Vein endothelial cell (primary cell): ENCODE data around the gene NCKAP5L. TPM values are rescaled to one million over a fixed set of nuclear protein-coding genes. Genes with fewer than 3 reads are reported as not detected.

Source experiments
- small RNA-seq: library from RNA; depleted of rRNA; stranded (forward); fragments of <200 nt; gene quantifications from one replicate; pipeline ENCODE3, GENCODE V24; 2012
- total RNA-seq: library from RNA; depleted of rRNA; stranded (reverse); fragments of >200 nt; gene quantifications from 2 replicates; pipeline ENCODE4 v1.2.3, GENCODE V29; 2012

NCKAP5L gene, protein sequence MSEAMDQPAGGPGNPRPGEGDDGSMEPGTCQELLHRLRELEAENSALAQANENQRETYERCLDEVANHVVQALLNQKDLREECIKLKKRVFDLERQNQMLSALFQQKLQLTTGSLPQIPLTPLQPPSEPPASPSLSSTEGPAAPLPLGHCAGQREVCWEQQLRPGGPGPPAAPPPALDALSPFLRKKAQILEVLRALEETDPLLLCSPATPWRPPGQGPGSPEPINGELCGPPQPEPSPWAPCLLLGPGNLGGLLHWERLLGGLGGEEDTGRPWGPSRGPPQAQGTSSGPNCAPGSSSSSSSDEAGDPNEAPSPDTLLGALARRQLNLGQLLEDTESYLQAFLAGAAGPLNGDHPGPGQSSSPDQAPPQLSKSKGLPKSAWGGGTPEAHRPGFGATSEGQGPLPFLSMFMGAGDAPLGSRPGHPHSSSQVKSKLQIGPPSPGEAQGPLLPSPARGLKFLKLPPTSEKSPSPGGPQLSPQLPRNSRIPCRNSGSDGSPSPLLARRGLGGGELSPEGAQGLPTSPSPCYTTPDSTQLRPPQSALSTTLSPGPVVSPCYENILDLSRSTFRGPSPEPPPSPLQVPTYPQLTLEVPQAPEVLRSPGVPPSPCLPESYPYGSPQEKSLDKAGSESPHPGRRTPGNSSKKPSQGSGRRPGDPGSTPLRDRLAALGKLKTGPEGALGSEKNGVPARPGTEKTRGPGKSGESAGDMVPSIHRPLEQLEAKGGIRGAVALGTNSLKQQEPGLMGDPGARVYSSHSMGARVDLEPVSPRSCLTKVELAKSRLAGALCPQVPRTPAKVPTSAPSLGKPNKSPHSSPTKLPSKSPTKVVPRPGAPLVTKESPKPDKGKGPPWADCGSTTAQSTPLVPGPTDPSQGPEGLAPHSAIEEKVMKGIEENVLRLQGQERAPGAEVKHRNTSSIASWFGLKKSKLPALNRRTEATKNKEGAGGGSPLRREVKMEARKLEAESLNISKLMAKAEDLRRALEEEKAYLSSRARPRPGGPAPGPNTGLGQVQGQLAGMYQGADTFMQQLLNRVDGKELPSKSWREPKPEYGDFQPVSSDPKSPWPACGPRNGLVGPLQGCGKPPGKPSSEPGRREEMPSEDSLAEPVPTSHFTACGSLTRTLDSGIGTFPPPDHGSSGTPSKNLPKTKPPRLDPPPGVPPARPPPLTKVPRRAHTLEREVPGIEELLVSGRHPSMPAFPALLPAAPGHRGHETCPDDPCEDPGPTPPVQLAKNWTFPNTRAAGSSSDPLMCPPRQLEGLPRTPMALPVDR (N-terminal part only)
- 28.2 and 37.2 TPM in 2 replicates for total RNA-seq

DNA sequence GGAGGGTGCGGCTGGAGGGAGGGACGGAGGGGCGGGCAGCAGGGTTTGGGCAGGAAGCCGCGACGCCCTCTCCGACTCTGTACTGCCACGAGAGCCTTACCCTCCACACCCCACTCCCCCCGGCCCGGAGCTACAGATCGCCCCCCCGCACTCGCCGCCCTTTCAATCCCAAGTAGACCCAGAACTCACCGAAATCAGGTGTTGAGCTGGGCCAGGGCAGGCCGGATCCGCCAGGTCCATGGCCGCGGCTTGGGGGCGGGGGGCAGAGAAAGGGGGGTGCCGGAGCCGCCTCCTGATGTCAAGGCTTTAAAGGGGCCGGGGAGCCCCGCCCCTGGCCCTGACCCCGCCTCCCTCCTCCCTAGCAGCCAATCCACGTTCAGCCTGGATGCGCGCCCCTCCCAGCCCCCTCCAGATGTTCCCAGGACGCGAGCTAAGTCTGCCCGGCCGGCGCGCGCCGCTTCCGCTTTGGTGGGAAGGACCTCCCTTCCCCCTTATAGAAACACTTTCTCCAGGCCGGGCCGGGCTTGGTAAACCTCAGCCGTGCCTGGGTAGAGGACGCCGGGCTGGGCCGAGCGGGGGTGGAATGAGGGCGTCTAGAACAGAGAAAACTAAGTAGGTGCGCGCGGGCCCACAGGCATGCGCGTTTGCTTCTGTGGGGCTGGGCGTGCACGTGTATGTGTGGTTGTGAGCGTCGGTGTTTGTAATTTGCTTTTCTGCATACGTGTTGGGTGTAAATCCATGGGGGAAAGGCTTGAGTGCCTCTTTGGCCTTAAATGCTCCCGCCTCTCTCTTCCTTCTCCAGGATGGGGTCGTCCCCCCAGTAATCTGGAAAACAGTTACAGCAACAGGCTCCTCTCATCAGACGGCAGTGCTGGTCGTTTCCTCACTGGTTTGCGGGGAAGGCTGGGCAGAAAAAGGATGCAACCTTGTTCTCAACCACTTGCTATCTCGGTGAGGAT is at the start of gene NCKAP5L:
NCKAP5L (minus strand) TSS at position 281 of the 959 bp plus-strand sequence. CDS start 24,369 bp downstream, outside the sequence.

DNA sequence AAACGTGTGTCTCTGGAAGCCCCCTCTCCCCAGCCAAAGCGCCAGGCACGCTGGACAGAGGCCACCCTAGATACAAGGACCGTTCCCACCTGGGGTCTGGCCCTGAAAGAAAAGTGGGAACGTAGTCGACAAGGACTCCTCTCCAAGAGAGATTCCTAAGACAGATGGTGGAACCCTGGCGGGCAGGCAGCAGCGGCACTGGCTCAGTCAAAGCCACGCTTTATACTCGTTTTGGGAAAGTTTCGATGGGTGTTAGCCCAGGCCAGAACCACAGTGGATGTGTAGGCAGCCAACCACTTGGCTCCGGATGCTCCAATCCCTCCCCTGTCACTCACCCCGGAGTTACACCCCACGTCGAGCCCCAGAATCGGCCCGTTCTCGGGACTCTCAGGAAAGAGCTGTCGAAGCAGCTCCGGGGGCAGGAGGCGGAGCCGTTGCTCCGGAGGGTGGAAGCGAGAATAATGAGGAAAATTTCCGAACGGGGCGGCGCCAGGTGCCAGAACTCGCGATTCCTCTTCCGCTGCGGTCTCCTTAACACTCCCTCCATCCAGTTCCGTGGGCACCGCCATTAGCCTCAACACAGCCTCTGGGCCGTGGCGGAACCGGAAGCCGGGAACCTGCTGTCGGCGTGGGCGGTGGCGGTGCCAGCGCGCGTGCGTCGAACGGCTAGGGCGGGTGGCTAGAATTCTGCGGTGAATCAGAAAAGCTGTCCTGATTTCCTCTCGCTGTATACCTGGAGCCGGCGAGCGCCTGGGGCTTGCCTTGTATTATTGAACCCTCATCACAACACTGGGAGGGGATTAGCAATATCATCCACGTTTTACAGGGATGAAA is 14.5 kb upstream of the NCKAP5L start, which contains the start of gene BCDIN3D:
BCDIN3D (minus strand) TSS at position 588 of the 834 bp plus-strand sequence; CDS start at position 569, 19 bp downstream.

Small RNA genes within 50 kb of the gene (small RNA-seq; reads per million reads assigned to genes)
- gene LSM6P2, result not detected

Other genes with a start within 250 kb of the NCKAP5L start
- 0.48 and 0.65 TPM in 2 replicates for gene FAM186B, start 222.8 kb downstream of the NCKAP5L start, total RNA-seq
- 3.7 and 4.6 TPM in 2 replicates for gene PRPF40B, start 204.9 kb downstream of the NCKAP5L start, total RNA-seq
- gene FMNL3, start 121.0 kb downstream of the NCKAP5L start, total RNA-seq, result 135 and 136 TPM in 2 replicates
- gene TMBIM6, start 86.9 kb downstream of the NCKAP5L start, total RNA-seq, result 376 and 434 TPM in 2 replicates
- gene BCDIN3D, start 14.7 kb upstream of the NCKAP5L start, total RNA-seq, result 2.6 and 3.4 TPM in 2 replicates
- not detected in 2 replicates for gene FAIM2, start 75.5 kb upstream of the NCKAP5L start, total RNA-seq
- not detected in 2 replicates for gene AQP2, start 122.3 kb upstream of the NCKAP5L start, total RNA-seq
- gene AQP5, start 133.5 kb upstream of the NCKAP5L start, total RNA-seq, result 0.29 TPM in 1 of 2 replicates, not detected in the other
- gene AQP6, start 144.5 kb upstream of the NCKAP5L start, total RNA-seq, result not detected in 2 replicates
- gene RACGAP1, start 197.1 kb upstream of the NCKAP5L start, total RNA-seq, result 26.5 and 36.1 TPM in 2 replicates
- under 0.01 TPM in 1 of 2 replicates, not detected in the other for gene ASIC1, start 229.2 kb upstream of the NCKAP5L start, total RNA-seq